ENCODE results near the gene DRD1.

GRCh38 chr5:175472378-175472777 lies 28.4 kb upstream of the DRD1 start:
- TF ChIP-seq CTCF (conservative IDR thresholded peaks at IDR 0.05; ENCODE audit: low read depth, low read length) (no peak), CEBPB (IDR thresholded peaks at IDR 0.05; ENCODE audit: low read depth, low read length) (no peak), BHLHE40 (IDR thresholded peaks at IDR 0.05; ENCODE audit: low read depth, low read length) (no peak), POLR2A (IDR thresholded peaks at IDR 0.05; ENCODE audit: low read depth, low read length) (no peak), RAD21 (IDR thresholded peaks at IDR 0.05; ENCODE audit: low read length) (no peak)

Data from IMR-90 (cell line).